ENCODE results near the gene BCL2L13. TPM values are rescaled to one million over a fixed set of nuclear protein-coding genes. Genes with fewer than 3 reads are reported as not detected.

Gene BCL2L13
- total RNA-seq, 1 experiment from 2014 or later, result 53.5 TPM

- no peak for DNase-seq
- H3K36me3 ChIP-seq (replicated peaks; ENCODE audit: control insufficient read depth, insufficient read depth, low read length), result no peaks in the 10 kb centered on the region
- no peaks in the 10 kb centered on the region for H3K27me3 ChIP-seq (ENCODE audit: control insufficient read depth, insufficient read depth, low read length)
- H3K4me3 ChIP-seq (ENCODE audit: insufficient read depth, low read depth, low read length), result no peak overlapping the region
These were observed 81.4 kb downstream of the BCL2L13 start for GRCh38 chr22:17719911-17720310.

DNA sequence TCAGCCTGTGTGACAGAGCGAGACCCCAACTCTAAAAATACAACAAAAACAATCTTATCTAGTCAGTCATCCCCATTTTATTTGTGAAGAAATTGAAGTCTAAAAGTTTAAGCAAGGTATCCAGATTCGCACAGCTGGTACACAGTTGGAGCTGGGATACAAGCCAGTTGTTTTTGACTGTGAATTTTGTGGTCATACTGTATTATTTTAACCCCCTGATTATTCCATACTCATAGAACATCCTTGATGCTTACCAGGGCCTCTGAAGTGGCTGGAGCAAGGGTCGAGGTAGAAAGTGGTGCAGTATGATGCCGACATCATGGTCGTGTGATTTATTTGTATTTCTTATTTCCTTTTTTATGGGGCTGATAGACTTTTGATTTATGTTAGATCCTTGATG lies 85.7 kb downstream of the BCL2L13 start:
- DNase-seq, result no peak
- Histone ChIP-seq H3K36me3 (replicated peaks; ENCODE audit: control insufficient read depth, insufficient read depth, low read length) (peaks cover 10% of the 10 kb centered on the region), H3K4me3 (ENCODE audit: insufficient read depth, low read depth, low read length) (no peak overlapping the region), H3K27me3 (ENCODE audit: control insufficient read depth, insufficient read depth, low read length) (no peaks in the 10 kb centered on the region)

DNA sequence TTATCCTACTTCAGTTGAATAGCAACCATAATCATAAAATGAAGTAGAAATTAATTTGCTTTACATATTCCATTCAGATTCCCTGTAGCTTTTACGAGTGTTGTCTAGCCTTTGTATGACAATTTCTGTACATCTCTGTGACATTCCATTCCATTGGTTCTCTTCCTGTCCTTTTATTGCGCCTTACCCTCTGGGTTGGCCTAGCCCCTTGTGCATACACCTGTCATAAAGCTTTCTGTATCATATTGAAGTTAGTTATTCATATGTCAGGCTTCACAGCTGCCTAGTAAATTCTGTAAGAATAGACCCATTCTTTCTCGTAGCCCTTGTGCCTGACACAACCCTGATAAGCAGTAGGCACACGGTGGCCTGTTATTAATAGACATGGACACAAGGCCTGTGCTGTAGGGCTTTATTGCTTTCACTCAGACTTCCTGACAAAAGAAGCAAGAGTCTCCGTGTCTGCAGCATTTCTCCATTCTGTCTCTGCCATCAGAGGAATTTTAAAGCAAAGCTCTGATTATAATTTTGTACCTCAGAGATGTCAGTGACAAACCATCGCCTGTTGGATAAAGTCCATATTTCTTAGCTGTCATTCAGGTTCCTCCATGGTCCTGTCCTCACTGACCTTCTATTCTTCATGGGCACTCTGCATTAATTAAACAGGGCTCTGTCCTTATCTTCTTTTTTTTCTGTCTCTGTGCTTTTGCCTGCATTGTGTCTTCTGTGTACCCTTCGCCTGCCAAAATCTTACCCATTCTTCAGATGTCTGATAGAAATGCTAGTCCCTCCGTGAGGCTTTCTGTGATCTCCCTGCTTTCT lies 86.3 kb downstream of the BCL2L13 start:
- no peak for DNase-seq

DNA sequence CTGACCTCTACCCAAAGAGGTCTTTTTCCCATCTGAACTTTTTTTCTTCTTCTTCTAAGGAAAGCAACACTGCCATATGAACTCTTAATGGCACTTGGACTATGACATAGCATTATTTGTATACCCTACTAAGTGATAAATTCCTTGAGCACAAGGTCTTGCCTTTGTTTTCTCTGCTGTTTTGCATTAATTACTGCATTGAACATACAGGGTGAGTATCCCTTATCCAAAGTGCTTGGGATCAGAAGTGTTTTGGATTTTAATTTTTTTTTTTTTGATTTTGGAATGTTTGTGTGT lies 86.9 kb downstream of the BCL2L13 start:
- DNase-seq, result no peak
- Histone ChIP-seq H3K27me3 (ENCODE audit: control insufficient read depth, insufficient read depth, low read length) (no peaks in the 10 kb centered on the region), H3K36me3 (replicated peaks; ENCODE audit: control insufficient read depth, insufficient read depth, low read length) (peaks cover 11% of the 10 kb centered on the region), H3K4me3 (ENCODE audit: insufficient read depth, low read depth, low read length) (no peak overlapping the region)

More for the DNA sequence above, 86.3 kb downstream of the BCL2L13 start:
- Histone ChIP-seq H3K27me3 (ENCODE audit: control insufficient read depth, insufficient read depth, low read length) (no peaks in the 10 kb centered on the region), H3K36me3 (replicated peaks; ENCODE audit: control insufficient read depth, insufficient read depth, low read length) (peaks cover 11% of the 10 kb centered on the region), H3K4me3 (ENCODE audit: insufficient read depth, low read depth, low read length) (no peak overlapping the region)

DNA sequence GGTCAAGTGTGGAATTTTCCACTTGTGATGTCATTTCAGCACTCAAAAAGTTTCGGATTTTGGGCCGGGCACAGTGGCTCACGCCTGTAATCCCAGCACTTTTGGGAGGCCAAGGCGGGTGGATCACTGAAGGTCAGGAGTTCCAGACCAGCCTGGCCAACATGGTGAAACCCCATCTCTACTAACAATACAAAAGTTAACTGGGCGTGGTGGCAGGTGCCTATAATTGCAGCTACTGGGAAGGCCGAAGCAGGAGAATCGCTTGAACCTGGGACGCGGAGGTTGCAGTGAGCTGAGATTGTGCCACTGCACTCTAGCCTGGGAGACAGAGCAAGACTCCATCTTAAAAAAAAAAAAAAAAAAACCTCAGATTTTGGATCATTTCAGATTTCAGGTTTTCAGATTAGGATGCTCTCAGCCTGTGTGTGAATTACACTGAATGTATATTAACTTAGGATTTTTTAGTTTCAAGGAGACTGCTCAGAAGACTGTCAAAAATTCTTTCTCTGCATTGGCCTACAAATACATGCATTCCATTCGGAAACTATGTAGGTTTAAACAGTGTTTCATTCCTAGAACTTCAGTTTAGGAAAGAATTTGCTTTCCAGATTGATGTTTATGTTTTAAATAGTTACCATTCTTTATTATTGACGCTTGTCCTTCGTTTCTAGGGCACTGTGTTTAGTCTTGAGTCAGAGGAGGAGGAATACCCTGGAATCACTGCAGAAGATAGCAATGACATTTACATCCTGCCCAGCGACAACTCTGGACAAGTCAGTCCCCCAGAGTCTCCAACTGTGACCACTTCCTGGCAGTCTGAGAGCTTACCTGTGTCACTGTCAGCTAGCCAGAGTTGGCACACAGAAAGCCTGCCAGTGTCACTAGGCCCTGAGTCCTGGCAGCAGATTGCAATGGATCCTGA lies 87.7 kb downstream of the BCL2L13 start:
- peaks cover 11% of the 10 kb centered on the region for H3K36me3 ChIP-seq (replicated peaks; ENCODE audit: control insufficient read depth, insufficient read depth, low read length)
- no peak for DNase-seq
- no peak overlapping the region for H3K4me3 ChIP-seq (ENCODE audit: insufficient read depth, low read depth, low read length)
- H3K27me3 ChIP-seq (ENCODE audit: control insufficient read depth, insufficient read depth, low read length), result no peaks in the 10 kb centered on the region

DNA sequence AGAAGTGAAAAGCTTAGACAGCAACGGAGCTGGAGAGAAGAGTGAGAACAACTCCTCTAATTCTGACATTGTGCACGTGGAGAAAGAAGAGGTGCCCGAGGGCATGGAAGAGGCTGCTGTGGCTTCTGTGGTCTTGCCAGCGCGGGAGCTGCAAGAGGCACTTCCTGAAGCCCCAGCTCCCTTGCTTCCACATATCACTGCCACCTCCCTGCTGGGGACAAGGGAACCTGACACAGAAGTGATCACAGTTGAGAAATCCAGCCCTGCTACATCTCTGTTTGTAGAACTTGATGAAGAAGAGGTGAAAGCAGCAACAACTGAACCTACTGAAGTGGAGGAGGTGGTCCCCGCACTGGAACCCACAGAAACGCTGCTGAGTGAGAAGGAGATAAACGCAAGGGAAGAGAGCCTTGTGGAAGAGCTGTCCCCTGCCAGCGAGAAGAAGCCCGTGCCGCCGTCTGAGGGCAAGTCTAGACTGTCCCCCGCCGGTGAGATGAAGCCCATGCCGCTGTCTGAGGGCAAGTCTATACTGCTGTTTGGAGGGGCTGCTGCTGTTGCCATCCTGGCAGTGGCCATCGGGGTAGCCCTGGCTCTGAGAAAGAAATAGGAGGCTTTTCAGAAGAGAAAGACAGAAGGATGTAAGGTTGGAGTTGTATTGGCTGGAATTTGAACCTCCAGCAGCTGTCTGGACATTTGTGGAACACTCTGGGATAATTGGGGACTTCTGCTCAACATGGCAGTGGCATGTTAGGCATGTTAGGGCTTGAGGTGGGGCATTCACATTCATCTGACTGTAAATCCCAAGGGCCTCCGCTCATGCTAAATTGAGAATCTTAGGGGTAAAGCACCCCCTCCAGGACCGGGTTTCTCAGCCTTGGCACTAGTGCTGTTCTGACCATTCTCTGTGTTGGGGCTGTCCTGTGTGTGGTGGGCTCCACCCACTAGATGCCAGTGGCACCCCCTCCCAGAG lies 88.7 kb downstream of the BCL2L13 start:
- no peaks in the 10 kb centered on the region for H3K27me3 ChIP-seq (ENCODE audit: control insufficient read depth, insufficient read depth, low read length)
- no peak overlapping the region for H3K4me3 ChIP-seq (ENCODE audit: insufficient read depth, low read depth, low read length)
- no peak for DNase-seq
- peaks cover 11% of the 10 kb centered on the region for H3K36me3 ChIP-seq (replicated peaks; ENCODE audit: control insufficient read depth, insufficient read depth, low read length)

DNA sequence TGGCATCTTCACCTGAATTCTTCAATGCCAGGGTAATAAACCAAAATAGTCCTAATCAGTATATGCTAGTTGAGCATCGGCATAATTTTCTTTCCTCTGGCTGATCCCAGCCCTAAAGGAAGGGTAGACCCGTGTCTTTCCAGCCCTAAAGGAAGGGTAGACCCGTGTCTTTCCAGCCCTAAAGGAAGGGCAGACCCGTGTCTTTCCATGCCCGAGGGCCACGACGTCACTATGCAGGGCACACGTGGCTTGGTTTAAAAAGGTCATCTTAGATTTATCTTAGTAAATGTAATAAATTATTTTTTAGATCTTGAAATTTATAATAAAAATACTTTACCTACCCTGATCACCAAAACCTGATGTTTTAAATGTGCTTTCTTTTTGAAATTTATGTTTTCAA lies 90.2 kb downstream of the BCL2L13 start:
- H3K4me3 ChIP-seq (ENCODE audit: insufficient read depth, low read depth, low read length), result no peak overlapping the region
- H3K27me3 ChIP-seq (ENCODE audit: control insufficient read depth, insufficient read depth, low read length), result no peaks in the 10 kb centered on the region
- no peak for DNase-seq
- H3K36me3 ChIP-seq (replicated peaks; ENCODE audit: control insufficient read depth, insufficient read depth, low read length), result peaks cover 11% of the 10 kb centered on the region

DNA sequence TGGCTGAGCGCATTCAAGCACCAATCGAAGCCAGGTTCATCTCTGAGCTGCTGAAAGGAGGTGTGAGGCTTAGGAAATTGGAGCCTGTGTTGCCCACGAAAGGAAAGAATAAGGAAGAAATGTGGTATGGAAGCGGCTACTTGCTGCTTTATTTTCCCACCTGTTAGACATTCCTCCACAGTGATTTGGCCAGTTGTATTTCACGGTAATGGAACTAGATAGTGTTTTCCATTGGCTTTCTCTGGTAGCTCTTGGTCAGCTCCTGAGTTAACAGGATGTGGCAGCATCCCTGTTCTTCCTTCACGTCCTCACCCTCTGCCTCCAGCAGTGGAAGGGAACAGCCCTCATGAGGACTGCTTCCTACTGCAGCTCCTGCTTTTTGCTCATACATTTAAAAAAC lies 91.0 kb downstream of the BCL2L13 start:
- Histone ChIP-seq H3K4me3 (ENCODE audit: insufficient read depth, low read depth, low read length) (no peak overlapping the region), H3K27me3 (ENCODE audit: control insufficient read depth, insufficient read depth, low read length) (no peaks in the 10 kb centered on the region), H3K36me3 (replicated peaks; ENCODE audit: control insufficient read depth, insufficient read depth, low read length) (peaks cover 11% of the 10 kb centered on the region)
- DNase-seq, result no peak

- Histone ChIP-seq H3K36me3 (replicated peaks; ENCODE audit: control insufficient read depth, insufficient read depth, low read length) (peaks cover 4% of the 10 kb centered on the region; the same call in 1 of the 2 replicates), H3K27me3 (ENCODE audit: control insufficient read depth, insufficient read depth, low read length) (no peaks in the 10 kb centered on the region), H3K4me3 (ENCODE audit: insufficient read depth, low read depth, low read length) (no peak overlapping the region)
- DNase-seq, result no peak
These were observed 93.8 kb downstream of the BCL2L13 start for GRCh38 chr22:17732251-17732854.

DNA sequence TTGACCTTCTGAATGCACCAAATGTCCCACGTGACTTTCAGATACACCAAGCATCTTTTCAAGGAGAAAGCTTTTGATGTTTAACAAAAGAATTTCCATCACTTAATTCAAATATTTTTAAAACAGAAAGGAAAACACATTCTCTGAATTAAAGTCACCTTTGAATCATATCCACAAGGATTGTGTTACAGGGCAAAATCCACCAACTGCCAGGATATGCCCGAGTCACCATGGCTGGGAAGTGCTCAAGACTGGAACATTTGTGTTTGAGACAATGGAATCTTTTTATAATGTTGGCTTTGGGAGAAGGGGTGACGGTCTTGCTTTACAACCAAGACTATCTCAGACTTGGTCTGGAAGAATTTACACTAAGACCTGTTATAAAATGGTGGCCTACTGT lies 94.9 kb downstream of the BCL2L13 start:
- no peak overlapping the region for H3K4me3 ChIP-seq (ENCODE audit: insufficient read depth, low read depth, low read length)
- H3K36me3 ChIP-seq (replicated peaks; ENCODE audit: control insufficient read depth, insufficient read depth, low read length), result peaks cover 1% of the 10 kb centered on the region; the same call in 1 of the 2 replicates
- DNase-seq, result no peak
- H3K27me3 ChIP-seq (ENCODE audit: control insufficient read depth, insufficient read depth, low read length), result no peaks in the 10 kb centered on the region

- no peaks in the 10 kb centered on the region for H3K27me3 ChIP-seq (ENCODE audit: control insufficient read depth, insufficient read depth, low read length)
- peaks cover 1% of the 10 kb centered on the region; the same call in 1 of the 2 replicates for H3K36me3 ChIP-seq (replicated peaks; ENCODE audit: control insufficient read depth, insufficient read depth, low read length)
- no peak for DNase-seq
- no peak overlapping the region for H3K4me3 ChIP-seq (ENCODE audit: insufficient read depth, low read depth, low read length)
These were observed 95.6 kb downstream of the BCL2L13 start for GRCh38 chr22:17734187-17734586.

- no peaks in the 10 kb centered on the region for H3K27me3 ChIP-seq (ENCODE audit: control insufficient read depth, insufficient read depth, low read length)
- H3K36me3 ChIP-seq (replicated peaks; ENCODE audit: control insufficient read depth, insufficient read depth, low read length), result no peaks in the 10 kb centered on the region; the same call in 1 of the 2 replicates
- no peak overlapping the region for H3K4me3 ChIP-seq (ENCODE audit: insufficient read depth, low read depth, low read length)
- DNase-seq, result no peak
These were observed 100.0 kb downstream of the BCL2L13 start for GRCh38 chr22:17738386-17739128.

DNA sequence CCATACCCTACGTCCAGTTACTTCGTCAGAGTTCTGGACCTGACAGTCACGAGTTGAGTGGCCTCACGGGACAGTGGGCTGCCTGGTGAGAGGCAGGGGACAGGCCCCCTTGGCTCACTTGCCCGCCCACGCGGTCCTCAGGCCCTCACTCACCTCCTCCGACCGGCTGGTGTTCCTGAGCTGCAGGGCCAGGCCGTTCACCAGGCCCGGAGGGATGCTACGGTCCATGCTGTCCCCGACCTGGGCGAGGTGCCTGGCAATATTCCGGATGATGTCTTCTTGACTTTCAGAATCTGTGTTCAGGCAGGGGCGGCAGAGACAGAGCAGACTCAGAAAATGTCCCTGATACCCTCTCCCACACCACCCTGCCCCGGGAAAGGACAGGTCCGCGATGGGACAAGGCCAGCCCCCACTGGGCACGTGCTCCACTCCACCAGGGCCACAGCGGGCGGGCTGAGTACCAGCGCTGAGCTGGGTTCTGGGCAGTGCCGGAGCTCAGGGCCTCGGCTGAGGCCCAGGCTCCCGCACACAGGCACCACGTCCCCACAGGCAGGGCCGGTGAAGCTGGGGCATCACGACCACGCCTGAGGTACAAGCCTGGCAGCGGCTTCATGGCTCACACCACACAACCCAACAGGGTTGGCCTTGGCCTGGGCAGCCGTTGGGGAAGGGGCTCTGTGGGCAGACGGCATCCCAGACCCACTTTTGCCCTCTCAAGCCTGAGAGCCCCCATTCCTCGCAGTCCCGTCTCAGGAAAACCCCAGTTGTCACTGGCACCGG lies 100.8 kb downstream of the BCL2L13 start:
- DNase-seq, result peak; percentile 49
- H3K27me3 ChIP-seq (ENCODE audit: control insufficient read depth, insufficient read depth, low read length), result no peaks in the 10 kb centered on the region
- no peaks in the 10 kb centered on the region; the same call in 1 of the 2 replicates for H3K36me3 ChIP-seq (replicated peaks; ENCODE audit: control insufficient read depth, insufficient read depth, low read length)
- no peak overlapping the region for H3K4me3 ChIP-seq (ENCODE audit: insufficient read depth, low read depth, low read length)

Data from H7 (cell line).